GM23248 (cell line): Measurements from ENCODE around the gene TSPAN32.

Experiments
- EZH2 ChIP-seq: fragments of 200-600 bp; sonication (generic); IDR thresholded peaks from 2 replicates; pipeline ENCODE4 v1.6.1; 2018; ENCODE audit warnings: antibody characterized with exemption, mild to moderate bottlenecking; ENCODE audit not compliant: insufficient read depth, poor library complexity, severe bottlenecking
- EZH2phosphoT487 ChIP-seq: fragments of 200-600 bp; sonication (generic); IDR thresholded peaks from 2 replicates; pipeline ENCODE4 v1.6.1; 2018; ENCODE audit warnings: antibody characterized with exemption, moderate library complexity, mild to moderate bottlenecking, low read depth; ENCODE audit not compliant: insufficient read depth

DNA sequence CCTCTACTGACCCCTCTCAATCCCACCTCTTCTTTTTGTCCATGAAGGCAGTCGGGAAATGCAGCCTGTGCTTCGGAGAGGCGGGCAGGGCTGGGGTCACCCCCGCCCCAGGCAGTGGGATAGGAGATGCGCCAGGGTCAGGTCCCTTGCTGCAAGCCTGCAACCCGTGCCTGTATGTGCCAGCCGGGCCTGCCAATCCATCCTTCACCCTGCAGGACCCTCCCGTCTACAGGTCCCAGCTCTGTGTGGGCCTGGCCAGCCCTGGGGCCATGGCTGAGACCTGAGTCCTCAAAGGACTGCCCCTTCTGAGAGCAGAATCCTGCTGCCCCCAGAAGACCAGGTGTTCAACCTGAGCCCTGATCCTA lies 42.4 kb upstream of the TSPAN32 start:
- no peak for TF ChIP-seq EZH2
- TF ChIP-seq EZH2phosphoT487: no peak
